ENCODE data around the gene PTPN2.

DNA sequence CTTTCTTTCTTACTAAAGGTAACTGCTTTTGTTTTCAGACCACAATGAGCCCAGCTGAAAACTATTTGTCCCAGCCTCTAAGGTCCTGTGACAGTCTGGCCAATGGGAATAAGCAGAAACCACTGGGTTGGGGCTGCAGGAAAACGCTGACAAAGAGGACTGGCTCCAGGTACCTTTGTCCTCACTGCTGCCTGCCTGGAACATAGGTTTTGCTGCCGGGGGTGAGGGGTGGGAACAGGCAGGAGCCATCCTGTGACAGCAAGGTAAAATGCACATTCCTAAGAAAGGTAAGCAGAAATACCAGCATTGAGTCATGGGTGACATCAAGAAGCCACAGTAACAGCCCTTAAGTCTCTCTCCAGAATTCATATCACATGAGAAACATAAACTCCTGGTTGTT lies 21.6 kb downstream of the PTPN2 start:
- TF ChIP-seq, protein P1, sequence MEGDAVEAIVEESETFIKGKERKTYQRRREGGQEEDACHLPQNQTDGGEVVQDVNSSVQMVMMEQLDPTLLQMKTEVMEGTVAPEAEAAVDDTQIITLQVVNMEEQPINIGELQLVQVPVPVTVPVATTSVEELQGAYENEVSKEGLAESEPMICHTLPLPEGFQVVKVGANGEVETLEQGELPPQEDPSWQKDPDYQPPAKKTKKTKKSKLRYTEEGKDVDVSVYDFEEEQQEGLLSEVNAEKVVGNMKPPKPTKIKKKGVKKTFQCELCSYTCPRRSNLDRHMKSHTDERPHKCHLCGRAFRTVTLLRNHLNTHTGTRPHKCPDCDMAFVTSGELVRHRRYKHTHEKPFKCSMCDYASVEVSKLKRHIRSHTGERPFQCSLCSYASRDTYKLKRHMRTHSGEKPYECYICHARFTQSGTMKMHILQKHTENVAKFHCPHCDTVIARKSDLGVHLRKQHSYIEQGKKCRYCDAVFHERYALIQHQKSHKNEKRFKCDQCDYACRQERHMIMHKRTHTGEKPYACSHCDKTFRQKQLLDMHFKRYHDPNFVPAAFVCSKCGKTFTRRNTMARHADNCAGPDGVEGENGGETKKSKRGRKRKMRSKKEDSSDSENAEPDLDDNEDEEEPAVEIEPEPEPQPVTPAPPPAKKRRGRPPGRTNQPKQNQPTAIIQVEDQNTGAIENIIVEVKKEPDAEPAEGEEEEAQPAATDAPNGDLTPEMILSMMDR (conservative IDR thresholded peaks at IDR 0.05; ENCODE audit: low read length): no peak
- no peak for TF ChIP-seq EZH2phosphoT487 (IDR thresholded peaks at IDR 0.05; ENCODE audit: borderline replicate concordance, low read depth, low read length)
